Measurements from ENCODE around the gene SPATA17. TPM values are rescaled to one million over a fixed set of nuclear protein-coding genes. Genes with fewer than 3 reads are reported as not detected.

SPATA17 gene
- total RNA-seq, 2 experiments from 2014 or later: not detected

DNA sequence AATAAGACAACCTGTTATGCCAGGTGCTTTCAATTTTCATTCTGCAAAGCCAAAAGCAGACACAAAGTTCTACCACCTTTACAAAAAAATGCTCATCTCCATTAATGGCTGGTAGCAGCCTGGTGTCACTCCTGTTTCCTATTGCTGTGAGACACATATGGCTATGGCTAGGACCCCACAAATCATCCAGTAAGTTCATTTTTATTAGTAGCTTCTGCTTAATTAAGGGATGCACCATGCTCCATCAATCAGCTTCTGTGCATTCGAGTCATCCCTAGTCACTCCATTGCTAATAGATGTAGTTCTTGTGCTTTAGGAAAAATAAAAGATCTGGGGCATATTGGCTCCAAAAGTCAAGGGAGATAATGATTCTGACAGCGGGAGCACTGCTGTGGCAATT, 257.2 kb downstream of the SPATA17 start:
- POLR2A ChIA-PET: no interaction called here
- H3K4me1 Mint-ChIP-seq: no peaks in the 10 kb centered on the region
- no peaks in the 10 kb centered on the region for H3K36me3 Mint-ChIP-seq
- no peaks in the 10 kb centered on the region for H3K27me3 Mint-ChIP-seq
- DNase-seq (no peak), ATAC-seq (ENCODE audit: low read depth) (no peak)
- H3K4me3 Mint-ChIP-seq: no peak overlapping the region
- H3K9me3 Mint-ChIP-seq: no peaks in the 10 kb centered on the region
- H3K27ac Mint-ChIP-seq: no peak overlapping the region

- no peaks in the 10 kb centered on the region for H3K4me1 Mint-ChIP-seq
- ATAC-seq (ENCODE audit: low read depth): no peak
- no peak for DNase-seq
These were observed 258.3 kb downstream of the SPATA17 start for GRCh38 chr1:217889401-217889800.

GRCh38 chr1:217891966-217892365, 260.8 kb downstream of the SPATA17 start:
- ATAC-seq (ENCODE audit: low read depth): no peak
- POLR2A ChIA-PET: no interaction called here
- DNase-seq: no peak
- Mint-ChIP-seq H3K4me3 (no peak overlapping the region), H3K27ac (no peak overlapping the region), H3K36me3 (no peaks in the 10 kb centered on the region), H3K4me1 (no peaks in the 10 kb centered on the region), H3K9me3 (no peaks in the 10 kb centered on the region), H3K27me3 (no peaks in the 10 kb centered on the region)

More at GRCh38 chr1:217889401-217889800, 258.3 kb downstream of the SPATA17 start:
- H3K27ac Mint-ChIP-seq: no peak overlapping the region
- no peaks in the 10 kb centered on the region for H3K36me3 Mint-ChIP-seq
- H3K4me3 Mint-ChIP-seq: no peak overlapping the region
- POLR2A ChIA-PET: no interaction called here
- no peaks in the 10 kb centered on the region for H3K27me3 Mint-ChIP-seq
- H3K9me3 Mint-ChIP-seq: no peaks in the 10 kb centered on the region

DNA sequence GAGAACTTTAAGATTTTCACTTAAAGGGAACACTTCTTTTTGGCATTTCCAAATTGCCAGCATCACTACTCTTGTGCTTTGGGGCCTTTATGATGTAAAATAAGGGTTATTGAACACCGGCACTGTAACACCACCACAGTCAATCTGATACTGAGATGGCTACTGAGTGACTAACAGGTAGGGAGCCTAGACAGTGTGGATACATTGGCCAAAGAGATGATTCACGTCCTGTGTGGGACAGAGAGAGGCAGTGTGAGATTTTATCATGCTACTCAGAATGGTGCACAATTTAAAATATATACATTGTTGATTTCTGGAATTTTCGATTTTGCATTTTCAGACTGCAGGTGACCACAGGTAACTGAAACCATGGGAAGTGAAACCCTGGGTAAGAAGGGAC, 261.6 kb downstream of the SPATA17 start:
- no peak for ATAC-seq (ENCODE audit: low read depth)
- no peaks in the 10 kb centered on the region for H3K27me3 Mint-ChIP-seq

DNA sequence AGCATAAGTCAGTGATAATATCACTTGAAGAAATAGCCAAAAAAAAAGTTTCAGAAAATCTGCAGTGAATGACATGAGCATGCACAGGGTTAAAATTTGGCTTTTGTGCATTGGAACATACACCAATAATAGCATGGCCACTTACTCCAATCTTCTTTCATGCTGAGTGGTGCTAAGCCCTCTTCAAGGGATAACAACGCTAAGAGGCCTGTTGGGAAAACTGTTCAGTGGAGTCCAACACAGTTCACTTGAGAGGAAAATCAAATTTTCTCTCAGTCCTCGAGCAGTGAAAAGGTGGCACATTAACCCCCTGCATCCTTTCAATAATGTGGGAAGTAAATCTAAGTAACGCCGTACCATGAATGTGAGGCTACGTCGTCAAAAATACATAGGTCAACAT, 264.7 kb downstream of the SPATA17 start:
- no peaks in the 10 kb centered on the region for H3K27me3 Mint-ChIP-seq
- DNase-seq (no peak), ATAC-seq (ENCODE audit: low read depth) (no peak)
- no peaks in the 10 kb centered on the region for H3K4me1 Mint-ChIP-seq
- H3K4me3 Mint-ChIP-seq: no peak overlapping the region
- H3K27ac Mint-ChIP-seq: no peak overlapping the region
- POLR2A ChIA-PET: no interaction called here
- peaks cover under 1% of the 10 kb centered on the region for H3K9me3 Mint-ChIP-seq
- H3K36me3 Mint-ChIP-seq: no peaks in the 10 kb centered on the region

More for the DNA sequence above, 261.6 kb downstream of the SPATA17 start:
- Mint-ChIP-seq H3K4me1 (no peaks in the 10 kb centered on the region), H3K27ac (no peak overlapping the region), H3K4me3 (no peak overlapping the region), H3K9me3 (no peaks in the 10 kb centered on the region), H3K36me3 (no peaks in the 10 kb centered on the region)
- POLR2A ChIA-PET: no interaction called here
- no peak for DNase-seq

- no peak overlapping the region for H3K27ac Mint-ChIP-seq
- no peaks in the 10 kb centered on the region for H3K27me3 Mint-ChIP-seq
- no peaks in the 10 kb centered on the region for H3K4me1 Mint-ChIP-seq
- H3K9me3 Mint-ChIP-seq: peaks cover 2% of the 10 kb centered on the region
- H3K36me3 Mint-ChIP-seq: no peaks in the 10 kb centered on the region
- no peak overlapping the region for H3K4me3 Mint-ChIP-seq
- ATAC-seq (ENCODE audit: low read depth): no peak
- no peak for DNase-seq
- POLR2A ChIA-PET: no interaction called here
These were observed 265.3 kb downstream of the SPATA17 start for GRCh38 chr1:217896490-217896889.

DNA sequence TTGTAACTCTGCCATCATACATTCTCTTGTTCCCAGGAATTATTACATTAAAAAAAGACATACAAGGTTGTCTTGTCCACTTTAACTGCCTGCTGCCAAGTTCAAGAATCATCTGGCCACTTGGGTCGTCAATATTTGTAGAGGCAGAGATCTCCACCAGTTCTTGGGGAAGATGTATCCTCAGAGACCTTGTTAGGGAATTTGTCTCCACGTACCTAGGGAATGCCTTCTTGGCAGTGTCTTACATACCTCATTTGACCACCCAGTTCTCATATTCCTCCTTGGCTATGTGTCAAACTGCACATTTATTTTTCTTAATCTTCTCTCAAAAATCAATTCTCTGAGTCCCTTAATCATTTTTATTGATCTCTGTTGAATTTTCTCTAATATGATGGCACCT, 266.0 kb downstream of the SPATA17 start:
- no peaks in the 10 kb centered on the region for H3K27me3 Mint-ChIP-seq
- POLR2A ChIA-PET: no interaction called here
- no peak overlapping the region for H3K4me3 Mint-ChIP-seq
- DNase-seq (no peak), ATAC-seq (ENCODE audit: low read depth) (no peak)
- H3K4me1 Mint-ChIP-seq: no peaks in the 10 kb centered on the region
- peaks cover 2% of the 10 kb centered on the region for H3K9me3 Mint-ChIP-seq
- no peaks in the 10 kb centered on the region for H3K36me3 Mint-ChIP-seq
- no peak overlapping the region for H3K27ac Mint-ChIP-seq

DNA sequence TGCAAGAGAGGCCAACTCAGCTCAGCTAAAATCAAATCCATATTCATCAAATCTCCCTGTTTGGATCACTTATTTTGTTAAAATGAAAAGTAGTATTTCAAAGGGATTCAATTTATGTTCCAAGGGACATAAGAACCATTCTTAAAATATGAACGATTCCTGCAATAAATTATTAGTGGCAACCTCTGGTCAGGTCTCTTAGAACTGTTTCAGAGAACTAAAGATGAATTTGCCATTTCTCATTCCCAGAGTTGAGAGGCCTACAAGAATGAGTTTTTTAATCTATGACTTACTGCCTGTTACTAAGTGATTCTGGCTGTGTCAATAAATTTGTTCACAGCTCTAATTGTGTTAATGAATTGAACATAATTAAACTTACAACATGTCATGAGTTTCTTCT, 268.5 kb downstream of the SPATA17 start:
- no peak for DNase-seq
- H3K27ac Mint-ChIP-seq: no peak overlapping the region
- H3K4me3 Mint-ChIP-seq: no peak overlapping the region
- H3K27me3 Mint-ChIP-seq: no peaks in the 10 kb centered on the region
- H3K36me3 Mint-ChIP-seq: no peaks in the 10 kb centered on the region
- no peak for ATAC-seq (ENCODE audit: low read depth)
- POLR2A ChIA-PET: no interaction called here
- H3K9me3 Mint-ChIP-seq: peaks cover 2% of the 10 kb centered on the region
- no peaks in the 10 kb centered on the region for H3K4me1 Mint-ChIP-seq

GRCh38 chr1:217907504-217907903, 276.4 kb downstream of the SPATA17 start:
- H3K27me3 Mint-ChIP-seq: no peaks in the 10 kb centered on the region
- H3K9me3 Mint-ChIP-seq: peaks cover 1% of the 10 kb centered on the region
- no peaks in the 10 kb centered on the region for H3K36me3 Mint-ChIP-seq
- no peak overlapping the region for H3K4me3 Mint-ChIP-seq
- DNase-seq (no peak), ATAC-seq (ENCODE audit: low read depth) (no peak)
- H3K27ac Mint-ChIP-seq: no peak overlapping the region
- POLR2A ChIA-PET: no interaction called here
- H3K4me1 Mint-ChIP-seq: no peaks in the 10 kb centered on the region

DNA sequence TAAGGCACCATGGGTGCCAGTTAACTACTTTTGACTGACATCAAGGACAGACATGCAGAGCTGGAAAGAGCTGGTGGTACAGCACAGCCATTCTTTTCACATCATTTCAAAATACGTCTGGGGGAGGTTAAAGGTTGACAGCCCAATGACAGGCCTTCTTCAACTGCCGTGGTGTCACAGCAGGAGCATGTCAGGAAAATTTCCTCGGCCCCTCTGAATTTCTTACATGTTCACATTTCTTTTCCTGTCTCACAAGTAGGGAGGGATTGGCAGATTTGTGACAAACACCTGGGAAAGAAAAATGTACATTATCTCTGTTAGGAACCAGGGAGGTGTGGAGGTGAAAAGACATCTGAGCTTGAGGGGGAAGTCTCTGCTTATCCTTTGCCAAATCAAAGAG, 279.1 kb downstream of the SPATA17 start:
- Mint-ChIP-seq H3K27me3 (no peaks in the 10 kb centered on the region), H3K4me1 (no peaks in the 10 kb centered on the region), H3K27ac (no peak overlapping the region), H3K9me3 (peaks cover under 1% of the 10 kb centered on the region), H3K36me3 (no peaks in the 10 kb centered on the region), H3K4me3 (no peak overlapping the region)
- ATAC-seq (ENCODE audit: low read depth): no peak
- no peak for DNase-seq
- POLR2A ChIA-PET: no interaction called here

- ATAC-seq (ENCODE audit: low read depth) (no peak), DNase-seq (no peak)
- Mint-ChIP-seq H3K4me3 (no peak overlapping the region), H3K27ac (no peak overlapping the region), H3K27me3 (no peaks in the 10 kb centered on the region), H3K36me3 (no peaks in the 10 kb centered on the region), H3K9me3 (no peaks in the 10 kb centered on the region), H3K4me1 (no peaks in the 10 kb centered on the region)
- POLR2A ChIA-PET: no interaction called here
These were observed 279.7 kb downstream of the SPATA17 start for GRCh38 chr1:217910791-217911320.

GRCh38 chr1:217911908-217912307, 280.8 kb downstream of the SPATA17 start:
- no peak overlapping the region for H3K27ac Mint-ChIP-seq

GRCh38 chr1:217917281-217917887, 286.2 kb downstream of the SPATA17 start:
- no peak overlapping the region for H3K27ac Mint-ChIP-seq
- H3K4me1 Mint-ChIP-seq: no peaks in the 10 kb centered on the region
- ATAC-seq (ENCODE audit: low read depth) (no peak), DNase-seq (no peak)
- H3K36me3 Mint-ChIP-seq: no peaks in the 10 kb centered on the region
- H3K9me3 Mint-ChIP-seq: no peaks in the 10 kb centered on the region
- POLR2A ChIA-PET: no interaction called here
- H3K27me3 Mint-ChIP-seq: no peaks in the 10 kb centered on the region
- no peak overlapping the region for H3K4me3 Mint-ChIP-seq

More at GRCh38 chr1:217911908-217912307, 280.8 kb downstream of the SPATA17 start:
- POLR2A ChIA-PET: no interaction called here
- H3K36me3 Mint-ChIP-seq: no peaks in the 10 kb centered on the region
- no peaks in the 10 kb centered on the region for H3K27me3 Mint-ChIP-seq
- no peaks in the 10 kb centered on the region for H3K4me1 Mint-ChIP-seq
- DNase-seq (no peak), ATAC-seq (ENCODE audit: low read depth) (no peak)
- no peak overlapping the region for H3K4me3 Mint-ChIP-seq
- no peaks in the 10 kb centered on the region for H3K9me3 Mint-ChIP-seq

DNA sequence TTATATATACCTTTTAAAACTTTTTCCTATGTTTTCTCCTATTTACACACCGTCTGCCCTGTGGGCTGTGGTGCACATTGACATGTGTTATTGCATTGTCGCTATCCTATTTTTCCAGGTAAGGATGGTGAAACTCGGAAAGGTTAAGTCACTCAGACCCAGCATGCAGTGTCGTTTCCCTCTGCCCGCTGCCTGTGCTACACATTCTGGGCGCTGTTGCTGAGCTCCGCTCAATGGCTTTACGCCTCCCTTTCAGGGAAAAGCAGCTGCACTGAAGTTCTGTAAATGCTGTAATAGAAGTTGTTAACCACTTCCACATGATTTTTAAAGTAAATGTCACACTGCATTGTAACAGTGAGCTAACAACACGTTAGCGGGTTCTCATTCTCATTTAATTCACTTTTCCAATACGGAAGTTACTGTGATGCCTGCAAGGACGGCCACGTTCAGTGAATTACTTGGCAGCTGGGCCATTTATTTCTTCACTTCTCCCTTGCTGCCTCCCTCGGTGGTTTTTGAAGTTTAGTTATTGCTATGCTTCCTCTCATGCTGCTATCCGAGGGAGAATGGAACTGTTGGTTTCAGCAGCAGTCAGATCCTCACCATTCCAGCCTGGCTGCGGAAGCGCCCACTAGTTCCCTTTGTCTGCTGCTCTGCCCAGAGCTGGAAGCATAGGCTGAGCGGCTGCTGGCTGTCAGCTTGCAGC, 288.7 kb downstream of the SPATA17 start:
- POLR2A ChIA-PET: no interaction called here
- Mint-ChIP-seq H3K27me3 (peaks cover 6% of the 10 kb centered on the region), H3K27ac (no peak overlapping the region), H3K9me3 (peaks cover 2% of the 10 kb centered on the region), H3K36me3 (no peaks in the 10 kb centered on the region), H3K4me3 (no peak overlapping the region), H3K4me1 (no peaks in the 10 kb centered on the region)
- no peak for DNase-seq
- no peak for ATAC-seq (ENCODE audit: low read depth)
